Measurements from ENCODE around the gene STIM2.

DNA sequence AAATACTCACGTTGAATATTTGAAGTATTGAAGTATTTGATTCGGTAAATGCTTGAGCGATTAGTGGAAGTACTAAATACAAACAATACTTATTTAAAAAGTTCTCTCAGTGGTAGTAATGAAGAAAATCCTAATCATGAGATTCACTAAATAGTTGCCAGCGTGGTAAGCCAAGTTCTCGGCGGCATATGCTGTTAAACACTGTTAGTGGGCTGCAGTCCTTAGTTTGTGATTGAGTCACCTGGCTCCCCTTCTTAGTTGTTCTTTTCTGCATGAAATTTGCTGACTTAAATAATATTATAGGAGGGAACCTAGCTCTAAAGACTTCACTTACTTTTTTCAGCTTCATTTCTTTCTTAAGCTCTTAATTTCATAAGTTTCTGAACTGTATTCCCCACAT lies 51.4 kb downstream of the STIM2 start:
- TF ChIP-seq, protein P1, sequence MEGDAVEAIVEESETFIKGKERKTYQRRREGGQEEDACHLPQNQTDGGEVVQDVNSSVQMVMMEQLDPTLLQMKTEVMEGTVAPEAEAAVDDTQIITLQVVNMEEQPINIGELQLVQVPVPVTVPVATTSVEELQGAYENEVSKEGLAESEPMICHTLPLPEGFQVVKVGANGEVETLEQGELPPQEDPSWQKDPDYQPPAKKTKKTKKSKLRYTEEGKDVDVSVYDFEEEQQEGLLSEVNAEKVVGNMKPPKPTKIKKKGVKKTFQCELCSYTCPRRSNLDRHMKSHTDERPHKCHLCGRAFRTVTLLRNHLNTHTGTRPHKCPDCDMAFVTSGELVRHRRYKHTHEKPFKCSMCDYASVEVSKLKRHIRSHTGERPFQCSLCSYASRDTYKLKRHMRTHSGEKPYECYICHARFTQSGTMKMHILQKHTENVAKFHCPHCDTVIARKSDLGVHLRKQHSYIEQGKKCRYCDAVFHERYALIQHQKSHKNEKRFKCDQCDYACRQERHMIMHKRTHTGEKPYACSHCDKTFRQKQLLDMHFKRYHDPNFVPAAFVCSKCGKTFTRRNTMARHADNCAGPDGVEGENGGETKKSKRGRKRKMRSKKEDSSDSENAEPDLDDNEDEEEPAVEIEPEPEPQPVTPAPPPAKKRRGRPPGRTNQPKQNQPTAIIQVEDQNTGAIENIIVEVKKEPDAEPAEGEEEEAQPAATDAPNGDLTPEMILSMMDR (conservative IDR thresholded peaks at IDR 0.05), result no peak
- TF ChIP-seq ZFX (IDR thresholded peaks at IDR 0.05), result no peak

All from C4-2B (cell line).